Colonic mucosa (tissue), 4 donors: ENCODE measurements around the gene PACS2. TPM values are rescaled to one million over a fixed set of nuclear protein-coding genes. Genes with fewer than 3 reads are reported as not detected.

Experiments used
- DNase-seq: peaks from one replicate; pipeline ENCODE4 v3.0.0-alpha.2; 2020
- H3K27ac ChIP-seq: fragments of 200-600 bp; one replicate; pipeline ENCODE4 v1.8.0; 2021
- H3K27me3 ChIP-seq: fragments of 200-600 bp; one replicate; pipeline ENCODE4 v1.8.0; 2021
- H3K36me3 ChIP-seq: fragments of 200-600 bp; one replicate; pipeline ENCODE4 v1.8.0; 2021
- H3K4me1 ChIP-seq: fragments of 200-600 bp; one replicate; pipeline ENCODE4 v1.8.0; 2021; ENCODE audit warnings: mild to moderate bottlenecking
- H3K4me3 ChIP-seq: fragments of 200-600 bp; one replicate; pipeline ENCODE4 v1.8.0; 2021
- H3K9ac ChIP-seq, 2 donors: one replicate each; pipeline ENCODE4 v1.7.0; 2013; ENCODE audit warnings: control low read depth in 2 of 2, low read depth in 2 of 2, low read length in 2 of 2
- H3K9me3 ChIP-seq: fragments of 200-600 bp; one replicate; pipeline ENCODE4 v1.8.0; 2021
- intact Hi-C: fragments of 100-400 bp; cut with DNase I; formaldehyde crosslinking; loops from one replicate; pipeline ENCODE4 v1.14.1; 2022
- total RNA-seq, 2 donors: library from RNA; stranded (reverse); fragmentation: NEBNext Ultra II Directional in 1 of 2; extraction: Animal tissue kit (Norgen Biotek cat#: 25700) in 1 of 2; gene quantifications; one replicate each; pipeline ENCODE4 v1.2.1, GENCODE V29; 2021
- TF ChIP-seq, protein P1 (sequence below): fragments of 200-600 bp; IDR thresholded peaks from one replicate; pipeline ENCODE4 v1.8.0; 2022; ENCODE audit warnings: antibody characterized with exemption, mild to moderate bottlenecking
- donor health status: healthy.
- donor health status: DM: no; HTN: no; CAD: no.
- donor health status: DM: no; HTN: no; CAD: no.

Gene PACS2
- total RNA-seq, 2 donors from 2014 or later = 44.1 to 82.5 TPM

GRCh38 chr14:105348169-105348944, 33.8 kb downstream of the PACS2 start:
- TF ChIP-seq, protein P1, sequence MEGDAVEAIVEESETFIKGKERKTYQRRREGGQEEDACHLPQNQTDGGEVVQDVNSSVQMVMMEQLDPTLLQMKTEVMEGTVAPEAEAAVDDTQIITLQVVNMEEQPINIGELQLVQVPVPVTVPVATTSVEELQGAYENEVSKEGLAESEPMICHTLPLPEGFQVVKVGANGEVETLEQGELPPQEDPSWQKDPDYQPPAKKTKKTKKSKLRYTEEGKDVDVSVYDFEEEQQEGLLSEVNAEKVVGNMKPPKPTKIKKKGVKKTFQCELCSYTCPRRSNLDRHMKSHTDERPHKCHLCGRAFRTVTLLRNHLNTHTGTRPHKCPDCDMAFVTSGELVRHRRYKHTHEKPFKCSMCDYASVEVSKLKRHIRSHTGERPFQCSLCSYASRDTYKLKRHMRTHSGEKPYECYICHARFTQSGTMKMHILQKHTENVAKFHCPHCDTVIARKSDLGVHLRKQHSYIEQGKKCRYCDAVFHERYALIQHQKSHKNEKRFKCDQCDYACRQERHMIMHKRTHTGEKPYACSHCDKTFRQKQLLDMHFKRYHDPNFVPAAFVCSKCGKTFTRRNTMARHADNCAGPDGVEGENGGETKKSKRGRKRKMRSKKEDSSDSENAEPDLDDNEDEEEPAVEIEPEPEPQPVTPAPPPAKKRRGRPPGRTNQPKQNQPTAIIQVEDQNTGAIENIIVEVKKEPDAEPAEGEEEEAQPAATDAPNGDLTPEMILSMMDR = no peak
- DNase-seq = no peak
- H3K36me3 ChIP-seq = no peaks in the 10 kb centered on the region
- intact Hi-C loops = no loop called here
- no peaks in the 10 kb centered on the region for H3K4me1 ChIP-seq
- no peak overlapping the region for H3K4me3 ChIP-seq
- H3K27ac ChIP-seq = no peak overlapping the region
- H3K9me3 ChIP-seq = no peaks in the 10 kb centered on the region
- no peak overlapping the region for H3K9ac ChIP-seq
- H3K27me3 ChIP-seq = no peaks in the 10 kb centered on the region

GRCh38 chr14:105348945-105349699, 34.6 kb downstream of the PACS2 start:
- Histone ChIP-seq H3K9ac (no peak overlapping the region), H3K4me1 (no peaks in the 10 kb centered on the region), H3K4me3 (no peak overlapping the region), H3K27me3 (no peaks in the 10 kb centered on the region), H3K9me3 (no peaks in the 10 kb centered on the region), H3K27ac (no peak overlapping the region), H3K36me3 (no peaks in the 10 kb centered on the region)
- intact Hi-C loops = no loop called here
- TF ChIP-seq, protein P1 = no peak
- no peak for DNase-seq

DNA sequence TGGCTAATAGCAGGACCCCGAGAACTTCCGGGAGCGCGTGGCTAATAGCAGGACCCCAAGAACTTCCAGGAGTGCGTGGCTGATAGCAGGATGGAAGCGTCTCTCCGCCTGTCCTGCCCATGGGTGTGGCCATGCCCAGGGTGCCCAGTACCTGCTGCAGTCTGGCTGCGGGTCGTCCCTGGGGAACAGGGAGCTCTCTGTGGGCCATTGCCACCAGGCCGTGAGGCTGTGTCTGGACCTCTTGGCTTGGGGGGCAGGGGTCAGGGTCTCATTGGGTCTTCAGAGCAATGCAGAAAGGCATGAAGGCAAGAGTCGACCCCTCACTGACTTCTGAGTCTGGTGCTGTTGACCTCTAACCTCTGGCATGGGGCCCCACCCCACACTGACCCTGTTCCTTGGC, 35.4 kb downstream of the PACS2 start:
- H3K27me3 ChIP-seq = no peaks in the 10 kb centered on the region
- no peaks in the 10 kb centered on the region for H3K9me3 ChIP-seq
- H3K4me1 ChIP-seq = no peaks in the 10 kb centered on the region
- DNase-seq = no peak
- intact Hi-C loops = loop anchor here (10.0 kb wide), 1 partner anchor 65 kb away; no protein-coding TSS in a partner anchor
- no peak overlapping the region for H3K9ac ChIP-seq
- TF ChIP-seq, protein P1 = no peak
- H3K36me3 ChIP-seq = no peaks in the 10 kb centered on the region
- H3K27ac ChIP-seq = no peak overlapping the region
- no peak overlapping the region for H3K4me3 ChIP-seq

- intact Hi-C loops = loop anchor here (10.0 kb wide), 1 partner anchor 66 kb away; no protein-coding TSS in a partner anchor
- TF ChIP-seq, protein P1 = no peak
- Histone ChIP-seq H3K4me1 (no peaks in the 10 kb centered on the region), H3K9me3 (no peaks in the 10 kb centered on the region), H3K27me3 (no peaks in the 10 kb centered on the region), H3K9ac (no peak overlapping the region), H3K36me3 (no peaks in the 10 kb centered on the region), H3K4me3 (no peak overlapping the region), H3K27ac (no peak overlapping the region)
- DNase-seq = no peak
These were observed 36.1 kb downstream of the PACS2 start for GRCh38 chr14:105350450-105351244.

GRCh38 chr14:105351410-105351809, 36.9 kb downstream of the PACS2 start:
- no peaks in the 10 kb centered on the region for H3K36me3 ChIP-seq

More at GRCh38 chr14:105351410-105351809, 36.9 kb downstream of the PACS2 start:
- no peaks in the 10 kb centered on the region for H3K4me1 ChIP-seq
- no peak overlapping the region for H3K9ac ChIP-seq
- H3K27ac ChIP-seq = no peak overlapping the region
- TF ChIP-seq, protein P1 = no peak
- H3K27me3 ChIP-seq = no peaks in the 10 kb centered on the region
- DNase-seq = no peak
- H3K4me3 ChIP-seq = no peak overlapping the region
- H3K9me3 ChIP-seq = no peaks in the 10 kb centered on the region
- intact Hi-C loops = loop anchor here (10.0 kb wide), 1 partner anchor 67 kb away; no protein-coding TSS in a partner anchor
